NT2/D1 (cell line): Measurements from ENCODE around the gene PTP4A1.

Source experiments
- DNase-seq: peaks from one replicate; pipeline ENCODE4 v3.0.0-alpha.2; 2011; ENCODE audit warnings: low read depth, low spot score
- H3K27me3 ChIP-seq: 2 replicates; pipeline ENCODE4 v1.6.0; 2011; ENCODE audit warnings: mild to moderate bottlenecking; ENCODE audit not compliant: insufficient read length, insufficient read depth
- H3K36me3 ChIP-seq: 2 replicates; pipeline ENCODE4 v1.6.1; 2011; ENCODE audit warnings: mild to moderate bottlenecking, low read length, mixed read lengths; ENCODE audit not compliant: insufficient read depth, insufficient read length
- H3K4me1 ChIP-seq: 2 replicates; pipeline ENCODE4 v1.5.1; 2011; ENCODE audit not compliant: insufficient read depth, insufficient read length
- H3K4me3 ChIP-seq: 2 replicates; pipeline ENCODE4 v1.5.1; 2011; ENCODE audit warnings: low read depth; ENCODE audit not compliant: insufficient read length
- H3K9ac ChIP-seq: 2 replicates; pipeline ENCODE4 v1.6.0; 2011; ENCODE audit warnings: low read depth; ENCODE audit not compliant: insufficient read length
- H3K9me3 ChIP-seq: 2 replicates; pipeline ENCODE4 v1.5.1; 2011; ENCODE audit warnings: mild to moderate bottlenecking, low read length; ENCODE audit not compliant: insufficient read depth
- SUZ12 ChIP-seq: IDR thresholded peaks from 2 replicates; pipeline ENCODE4 v1.6.1; 2011; ENCODE audit not compliant: insufficient read length, insufficient read depth; ENCODE audit errors: extremely low read depth
- YY1 ChIP-seq: IDR thresholded peaks from 2 replicates; pipeline ENCODE4 v1.6.1; 2011; ENCODE audit not compliant: insufficient read length, insufficient read depth
- ZNF274 ChIP-seq: IDR thresholded peaks from 2 replicates; pipeline ENCODE4 v1.6.1; 2011; ENCODE audit warnings: mild to moderate bottlenecking, low read depth, low read length

PTP4A1 gene

DNA sequence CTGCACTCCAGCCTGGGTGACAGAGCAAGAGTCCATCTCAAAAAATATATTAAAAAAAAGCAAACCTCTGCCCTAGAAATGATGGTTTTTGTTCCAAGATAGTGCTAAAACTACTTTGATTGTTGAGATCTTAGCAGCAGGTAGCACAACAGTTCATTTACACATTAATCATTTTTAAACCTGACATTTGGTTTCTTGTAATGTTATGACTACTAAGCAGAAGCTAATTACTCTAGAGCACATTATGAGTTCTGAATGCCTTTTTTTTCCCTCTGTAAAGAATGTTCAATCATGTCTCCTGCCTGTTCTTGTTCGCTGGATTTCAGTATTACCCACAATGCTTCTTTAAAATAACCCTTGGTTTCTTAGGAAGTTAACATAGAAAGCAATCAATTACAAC is 38.7 kb downstream of the PTP4A1 start:
- no peak for TF ChIP-seq ZNF274
- no peak for TF ChIP-seq YY1
- no peak for TF ChIP-seq SUZ12
- H3K9me3 ChIP-seq = no peaks in the 10 kb centered on the region
- H3K4me1 ChIP-seq = no peaks in the 10 kb centered on the region
- H3K4me3 ChIP-seq = no peak overlapping the region
- H3K27me3 ChIP-seq = no peaks in the 10 kb centered on the region
- no peak overlapping the region for H3K9ac ChIP-seq
- no peak for DNase-seq
- H3K36me3 ChIP-seq = no peaks in the 10 kb centered on the region

DNA sequence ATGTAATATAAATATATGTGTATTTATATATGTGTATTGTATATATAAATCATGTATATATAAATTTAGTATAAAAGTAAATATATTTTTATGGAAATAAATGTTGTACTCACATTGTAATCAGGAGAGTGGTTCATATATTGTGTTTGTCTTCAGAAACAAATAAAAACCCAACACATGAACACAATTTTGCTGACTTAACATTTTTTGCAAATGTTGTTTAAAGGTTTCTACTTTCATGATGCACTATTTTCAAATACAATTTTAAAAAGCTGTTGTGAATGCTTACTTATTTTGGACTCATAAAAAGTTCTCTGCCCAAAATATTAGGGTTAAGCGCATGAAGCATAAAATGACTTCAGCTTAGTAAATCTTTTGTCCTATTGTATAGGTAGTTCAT is 39.3 kb downstream of the PTP4A1 start:
- H3K4me3 ChIP-seq = no peak overlapping the region
- H3K36me3 ChIP-seq = no peaks in the 10 kb centered on the region
- no peak for DNase-seq
- no peak overlapping the region for H3K9ac ChIP-seq
- no peak for TF ChIP-seq SUZ12
- no peak for TF ChIP-seq ZNF274
- TF ChIP-seq YY1 = no peak
- H3K9me3 ChIP-seq = no peaks in the 10 kb centered on the region
- no peaks in the 10 kb centered on the region for H3K27me3 ChIP-seq
- no peaks in the 10 kb centered on the region for H3K4me1 ChIP-seq

DNA sequence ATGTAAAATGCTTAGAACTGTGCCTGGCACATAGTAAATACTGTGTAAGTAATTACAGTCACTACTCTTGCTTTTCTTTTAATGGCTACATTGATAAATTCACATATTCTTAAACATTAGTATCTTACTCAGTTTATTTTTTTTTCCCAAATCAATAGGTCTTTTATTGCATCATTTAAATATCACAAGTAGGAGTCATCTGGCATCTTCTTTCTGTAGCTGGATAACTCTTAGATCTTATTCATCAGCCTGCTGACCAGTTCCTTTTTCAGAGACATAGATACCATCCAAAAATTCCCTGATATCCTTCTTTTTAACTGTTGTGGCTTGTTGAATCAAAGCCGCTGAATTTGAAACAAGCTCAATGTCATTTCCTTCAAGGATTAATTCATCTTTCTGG is 43.3 kb downstream of the PTP4A1 start:
- Histone ChIP-seq H3K9ac (no peak overlapping the region), H3K4me3 (no peak overlapping the region), H3K9me3 (no peaks in the 10 kb centered on the region), H3K36me3 (no peaks in the 10 kb centered on the region), H3K27me3 (no peaks in the 10 kb centered on the region), H3K4me1 (no peaks in the 10 kb centered on the region)
- TF ChIP-seq ZNF274 (no peak), YY1 (no peak), SUZ12 (no peak)
- DNase-seq = no peak
